Fibroblast of lung (primary cell): Measurements from ENCODE around the gene USPL1.

Source experiments
- CTCF ChIP-seq, 2 donors: IDR thresholded peaks in 1 of 2; conservative IDR thresholded peaks in 1 of 2; 1 replicate in 1 of 2; 2 replicates in 1 of 2; pipeline ENCODE4 v1.5.1; 2011 to 2012; ENCODE audit warnings: low read length in 2 of 2, control low read depth in 1 of 2, inconsistent platforms in 1 of 2, low read depth in 1 of 2, mild to moderate bottlenecking in 1 of 2
- EZH2 ChIP-seq: IDR thresholded peaks from 2 replicates; pipeline ENCODE4 v1.5.1; 2012; ENCODE audit warnings: low read length, control low read depth, mild to moderate bottlenecking; ENCODE audit errors: missing control alignments

GRCh38 chr13:30681843-30682242 lies 64.1 kb downstream of the USPL1 start:
- no peak for TF ChIP-seq CTCF (conservative IDR thresholded peaks at IDR 0.05 in 1 of 2, IDR thresholded peaks at IDR 0.05 in 1 of 2; ENCODE audit: low read depth in 1 of 2, low read length in 2 of 2)
- TF ChIP-seq EZH2: no peak
